A549 (cell line): Measurements from ENCODE around the gene OR2L13. TPM values are rescaled to one million over a fixed set of nuclear protein-coding genes. Genes with fewer than 3 reads are reported as not detected.

Experiments
- ATAC-seq, 2 experiments: fragments of 200-7000 bp in 1 of 2; fragments of >200 bp in 1 of 2; cut with Nextera tagmentation in 1 of 2; cut with Tn5 transposase in 1 of 2; 3 replicates each; pipeline versions ENCODE4 v1.8.0 to v1.9.1; 2018 to 2020; ENCODE audit warnings: mild to moderate bottlenecking in 1 of 2, moderate library complexity in 1 of 2
- CTCF ChIA-PET: fragments of 300-600 bp; sonication (Branson Sonifier 250); formaldehyde crosslinking; extraction: SDS; loops from one replicate; lab custom pipeline; 2021; ENCODE audit warnings: antibody characterized with exemption, inconsistent platforms; lab: Yijun Ruan, JAX
- POLR2A ChIA-PET: fragments of 350-600 bp; formaldehyde crosslinking; extraction: SDS; loops from one replicate; lab custom pipeline; 2021; ENCODE audit warnings: antibody characterized with exemption, inconsistent platforms; lab: Yijun Ruan, JAX
- DNase-seq, 2 experiments: peaks; one replicate each; pipeline versions ENCODE4 v3.0.0 to v3.0.0-alpha.2; 2011 to 2016; ENCODE audit warnings: low read depth in 1 of 2, low spot score in 1 of 2
- FAIRE-seq: peaks from 2 replicates; lab custom pipeline; 2011; peaks lifted over from hg19 to GRCh38; lab: Jason Lieb, UNC
- H3K27ac ChIP-seq, 2 experiments: fragments of >200 bp; sonication (Bioruptor Twin); formaldehyde crosslinking; 3 replicates each; pipeline ENCODE4 v1.5.1; 2016 to 2017
- H3K4me1 ChIP-seq: fragments of >200 bp; sonication (Bioruptor Twin); formaldehyde crosslinking; 3 replicates; pipeline ENCODE4 v1.6.1; 2016
- H3K4me2 ChIP-seq: fragments of >200 bp; sonication (Bioruptor Twin); formaldehyde crosslinking; 3 replicates; pipeline ENCODE4 v1.6.1; 2016
- H3K4me3 ChIP-seq: fragments of >200 bp; sonication (Bioruptor Twin); formaldehyde crosslinking; 3 replicates; pipeline ENCODE4 v1.5.1; 2016
- H3K9me3 ChIP-seq: fragments of >200 bp; sonication (Bioruptor Twin); formaldehyde crosslinking; 3 replicates; pipeline ENCODE4 v1.6.1; 2016
- BCL3 ChIP-seq: fragments of >200 bp; sonication (Bioruptor Twin); formaldehyde crosslinking; IDR thresholded peaks from 3 replicates; pipeline ENCODE4 v1.6.1; 2016
- CBX2 ChIP-seq: fragments of 200-600 bp; sonication (generic); IDR thresholded peaks from 2 replicates; pipeline ENCODE4 v1.6.1; 2016; ENCODE audit warnings: low read depth, mild to moderate bottlenecking, borderline replicate concordance
- CHD2 ChIP-seq: fragments of 150-350 bp; IDR thresholded peaks from 2 replicates; pipeline ENCODE4 v1.6.1; 2014; ENCODE audit warnings: low read length; ENCODE audit not compliant: partially characterized antibody
- CHD4 ChIP-seq: fragments of 200-600 bp; sonication (generic); IDR thresholded peaks from 2 replicates; pipeline ENCODE4 v1.6.1; 2016; ENCODE audit warnings: antibody characterized with exemption, mild to moderate bottlenecking, borderline replicate concordance
- EHMT2 ChIP-seq: fragments of 200-600 bp; sonication (generic); IDR thresholded peaks from 2 replicates; pipeline ENCODE4 v1.6.1; 2016; ENCODE audit warnings: antibody characterized with exemption, low read depth, mild to moderate bottlenecking, moderate library complexity
- EP300 ChIP-seq, 2 experiments: fragments of >200 bp; sonication (Bioruptor Twin); formaldehyde crosslinking; IDR thresholded peaks; 2 replicates in 1 of 2; 3 replicates in 1 of 2; pipeline ENCODE4 v1.6.1; 2016 to 2017
- FOSB ChIP-seq: fragments of 250-450 bp; sonication (Bioruptor Pico); IDR thresholded peaks from 2 replicates; pipeline ENCODE4 v1.5.0; 2020; ENCODE audit warnings: mild to moderate bottlenecking, moderate library complexity
- FOXS1 ChIP-seq: fragments of 250-450 bp; sonication (Bioruptor Pico); IDR thresholded peaks from 2 replicates; pipeline ENCODE4 v1.5.0; 2020; ENCODE audit warnings: mild to moderate bottlenecking, moderate library complexity
- GATA3 ChIP-seq: IDR thresholded peaks from 2 replicates; pipeline ENCODE4 v1.6.1; 2012; ENCODE audit warnings: borderline replicate concordance
- HDAC2 ChIP-seq: fragments of 200-600 bp; sonication (generic); IDR thresholded peaks from 2 replicates; pipeline ENCODE4 v1.6.1; 2016
- JUN ChIP-seq, 2 experiments: fragments of >200 bp; sonication (Bioruptor Twin); formaldehyde crosslinking; IDR thresholded peaks; 2 replicates in 1 of 2; 3 replicates in 1 of 2; pipeline ENCODE4 v1.6.1; 2016 to 2017
- JUNB ChIP-seq: fragments of >200 bp; sonication (Bioruptor Twin); formaldehyde crosslinking; IDR thresholded peaks from 2 replicates; pipeline ENCODE4 v1.6.1; 2016
- KDM1A ChIP-seq: fragments of 200-600 bp; sonication (generic); IDR thresholded peaks from 2 replicates; pipeline ENCODE4 v1.6.1; 2016; ENCODE audit warnings: low read depth, mild to moderate bottlenecking
- MYC ChIP-seq: IDR thresholded peaks from 2 replicates; pipeline ENCODE4 v1.6.1; 2012; ENCODE audit warnings: mild to moderate bottlenecking, inconsistent platforms, low read length, improper control_type of control experiment, borderline replicate concordance
- NFE2L2 ChIP-seq: fragments of 150-350 bp; conservative IDR thresholded peaks from 2 replicates; pipeline ENCODE4 v1.6.1; 2014; ENCODE audit warnings: low read length
- RFX5 ChIP-seq: fragments of 450-650 bp; IDR thresholded peaks from 2 replicates; pipeline ENCODE4 v1.7.1; 2014; ENCODE audit warnings: antibody characterized with exemption, mild to moderate bottlenecking, moderate library complexity
- SREBF2 ChIP-seq: fragments of 450-650 bp; IDR thresholded peaks from 2 replicates; pipeline ENCODE4 v1.6.1; 2014; ENCODE audit warnings: mild to moderate bottlenecking, moderate library complexity
- TP53 ChIP-seq: fragments of 250-450 bp; sonication (Bioruptor Pico); IDR thresholded peaks from 2 replicates; pipeline ENCODE4 v1.5.0; 2021; ENCODE audit warnings: mild to moderate bottlenecking, moderate library complexity
- ZSCAN20 ChIP-seq: fragments of 250-450 bp; sonication (Bioruptor Pico); IDR thresholded peaks from 2 replicates; pipeline ENCODE4 v1.8.0; 2022; ENCODE audit warnings: mild to moderate bottlenecking, moderate library complexity
- WGBS: methylation state at CpG from one replicate; pipeline ENCODE4 v1.1.6; 2017; ENCODE audit errors: missing lambda C conversion rate; 5-methylcytosine and 5-hydroxymethylcytosine counted together
- polyA minus RNA-seq: library from RNA; depleted of rRNA, polyadenylated mRNA; stranded (reverse); fragments of >200 nt; gene quantifications from 2 replicates; pipeline ENCODE4 v1.2.3, GENCODE V29; 2011; rRNA and poly(A)+ RNA removed
- polyA plus RNA-seq, 4 experiments: library from polyadenylated mRNA; depleted of rRNA in 3 of 4; stranded (reverse); fragments of >200 nt; fragmentation: RNase III in 1 of 4; extraction: RNeasy Plus Mini Kit Qiagen cat#74134 plus additional on column Dnase treatment in 1 of 4; gene quantifications; 2 replicates in 3 of 4; 3 replicates in 1 of 4; pipeline ENCODE4 v1.2.3, GENCODE V29; 2011 to 2017
- TF ChIP-seq, protein P1 (sequence below): IDR thresholded peaks from 2 replicates; pipeline ENCODE4 v1.6.1; 2012; ENCODE audit warnings: low read depth, borderline replicate concordance
- TF ChIP-seq, protein P2 (sequence below): IDR thresholded peaks from 2 replicates; pipeline ENCODE4 v1.6.1; 2012
- TF ChIP-seq, protein P3 (sequence below): fragments of 200-600 bp; sonication (generic); IDR thresholded peaks from 2 replicates; pipeline ENCODE4 v1.6.1; 2016; ENCODE audit warnings: antibody characterized with exemption, mild to moderate bottlenecking, moderate library complexity
- TF ChIP-seq, protein P4 (sequence below): fragments of 250-450 bp; sonication (Bioruptor Pico); IDR thresholded peaks from 2 replicates; pipeline ENCODE4 v1.5.0; 2020; ENCODE audit warnings: low read depth, mild to moderate bottlenecking, moderate library complexity
- TF ChIP-seq, protein P5 (sequence below): fragments of >200 bp; sonication (Bioruptor Twin); formaldehyde crosslinking; IDR thresholded peaks from 3 replicates; pipeline ENCODE4 v1.5.1; 2016

OR2L13 gene, protein sequence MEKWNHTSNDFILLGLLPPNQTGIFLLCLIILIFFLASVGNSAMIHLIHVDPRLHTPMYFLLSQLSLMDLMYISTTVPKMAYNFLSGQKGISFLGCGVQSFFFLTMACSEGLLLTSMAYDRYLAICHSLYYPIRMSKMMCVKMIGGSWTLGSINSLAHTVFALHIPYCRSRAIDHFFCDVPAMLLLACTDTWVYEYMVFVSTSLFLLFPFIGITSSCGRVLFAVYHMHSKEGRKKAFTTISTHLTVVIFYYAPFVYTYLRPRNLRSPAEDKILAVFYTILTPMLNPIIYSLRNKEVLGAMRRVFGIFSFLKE
- polyA plus RNA-seq (2011; rRNA removed): not detected in 2 replicates
- polyA plus RNA-seq (2012; cell fraction: cytosol; rRNA removed): not detected in 2 replicates
- not detected in 2 replicates for polyA plus RNA-seq (2012; cell fraction: nucleus; rRNA removed)
- not detected in 3 replicates for polyA plus RNA-seq (2017; fragmentation: RNase III; extraction: RNeasy Plus Mini Kit Qiagen cat#74134 plus additional on column Dnase treatment)
- not detected in 2 replicates for polyA minus RNA-seq

GRCh38 chr1:248094884-248095283, at the start of gene OR2L13:
Gene OR2L13 (plus strand): TSS chr1:248095184. CDS start chr1:248099376, 4,192 bp downstream.
- ATAC-seq: no peak
- TF ChIP-seq CBX2 (no peak), FOXS1 (CRISPR knock-in tag) (no peak), SREBF2 (no peak), NFE2L2 (no peak), GATA3 (no peak), MYC (no peak), ZSCAN20 (CRISPR knock-in tag) (no peak), RFX5 (no peak), TP53 (CRISPR knock-in tag) (no peak)
- ChIA-PET CTCF (no interaction called here), POLR2A (no interaction called here)
- no peak within 1 kb of the TSS for H3K4me2 ChIP-seq
- H3K4me3 ChIP-seq: no peak within 1 kb of the TSS
- no peak within 1 kb of the TSS for H3K27ac ChIP-seq
- no peak for FAIRE-seq
- no peak for DNase-seq
- WGBS: 0% methylated on average over 1 of the region's 1 CpG
- H3K4me1 ChIP-seq: no peaks in the 10 kb centered on the region
- no peaks in the 10 kb centered on the region for H3K9me3 ChIP-seq

- 7% methylated on average over 5 of the region's 5 CpGs for WGBS
- TF ChIP-seq, protein P1, sequence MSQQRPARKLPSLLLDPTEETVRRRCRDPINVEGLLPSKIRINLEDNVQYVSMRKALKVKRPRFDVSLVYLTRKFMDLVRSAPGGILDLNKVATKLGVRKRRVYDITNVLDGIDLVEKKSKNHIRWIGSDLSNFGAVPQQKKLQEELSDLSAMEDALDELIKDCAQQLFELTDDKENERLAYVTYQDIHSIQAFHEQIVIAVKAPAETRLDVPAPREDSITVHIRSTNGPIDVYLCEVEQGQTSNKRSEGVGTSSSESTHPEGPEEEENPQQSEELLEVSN: no peak
- TF ChIP-seq, protein P2, sequence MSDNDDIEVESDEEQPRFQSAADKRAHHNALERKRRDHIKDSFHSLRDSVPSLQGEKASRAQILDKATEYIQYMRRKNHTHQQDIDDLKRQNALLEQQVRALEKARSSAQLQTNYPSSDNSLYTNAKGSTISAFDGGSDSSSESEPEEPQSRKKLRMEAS: no peak
- TF ChIP-seq FOSB (CRISPR knock-in tag): no peak
- TF ChIP-seq, protein P3, sequence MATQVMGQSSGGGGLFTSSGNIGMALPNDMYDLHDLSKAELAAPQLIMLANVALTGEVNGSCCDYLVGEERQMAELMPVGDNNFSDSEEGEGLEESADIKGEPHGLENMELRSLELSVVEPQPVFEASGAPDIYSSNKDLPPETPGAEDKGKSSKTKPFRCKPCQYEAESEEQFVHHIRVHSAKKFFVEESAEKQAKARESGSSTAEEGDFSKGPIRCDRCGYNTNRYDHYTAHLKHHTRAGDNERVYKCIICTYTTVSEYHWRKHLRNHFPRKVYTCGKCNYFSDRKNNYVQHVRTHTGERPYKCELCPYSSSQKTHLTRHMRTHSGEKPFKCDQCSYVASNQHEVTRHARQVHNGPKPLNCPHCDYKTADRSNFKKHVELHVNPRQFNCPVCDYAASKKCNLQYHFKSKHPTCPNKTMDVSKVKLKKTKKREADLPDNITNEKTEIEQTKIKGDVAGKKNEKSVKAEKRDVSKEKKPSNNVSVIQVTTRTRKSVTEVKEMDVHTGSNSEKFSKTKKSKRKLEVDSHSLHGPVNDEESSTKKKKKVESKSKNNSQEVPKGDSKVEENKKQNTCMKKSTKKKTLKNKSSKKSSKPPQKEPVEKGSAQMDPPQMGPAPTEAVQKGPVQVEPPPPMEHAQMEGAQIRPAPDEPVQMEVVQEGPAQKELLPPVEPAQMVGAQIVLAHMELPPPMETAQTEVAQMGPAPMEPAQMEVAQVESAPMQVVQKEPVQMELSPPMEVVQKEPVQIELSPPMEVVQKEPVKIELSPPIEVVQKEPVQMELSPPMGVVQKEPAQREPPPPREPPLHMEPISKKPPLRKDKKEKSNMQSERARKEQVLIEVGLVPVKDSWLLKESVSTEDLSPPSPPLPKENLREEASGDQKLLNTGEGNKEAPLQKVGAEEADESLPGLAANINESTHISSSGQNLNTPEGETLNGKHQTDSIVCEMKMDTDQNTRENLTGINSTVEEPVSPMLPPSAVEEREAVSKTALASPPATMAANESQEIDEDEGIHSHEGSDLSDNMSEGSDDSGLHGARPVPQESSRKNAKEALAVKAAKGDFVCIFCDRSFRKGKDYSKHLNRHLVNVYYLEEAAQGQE: no peak
- TF ChIP-seq CHD2: no peak
- TF ChIP-seq, protein P4, sequence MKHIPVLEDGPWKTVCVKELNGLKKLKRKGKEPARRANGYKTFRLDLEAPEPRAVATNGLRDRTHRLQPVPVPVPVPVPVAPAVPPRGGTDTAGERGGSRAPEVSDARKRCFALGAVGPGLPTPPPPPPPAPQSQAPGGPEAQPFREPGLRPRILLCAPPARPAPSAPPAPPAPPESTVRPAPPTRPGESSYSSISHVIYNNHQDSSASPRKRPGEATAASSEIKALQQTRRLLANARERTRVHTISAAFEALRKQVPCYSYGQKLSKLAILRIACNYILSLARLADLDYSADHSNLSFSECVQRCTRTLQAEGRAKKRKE (CRISPR knock-in tag): no peak
- no peak for TF ChIP-seq JUN (IDR thresholded peaks at IDR 0.05)
- TF ChIP-seq EP300 (IDR thresholded peaks at IDR 0.05): no peak
- no peak for TF ChIP-seq JUNB
- TF ChIP-seq KDM1A: no peak
- no peak for TF ChIP-seq EHMT2
- TF ChIP-seq HDAC2: no peak
- no peak for TF ChIP-seq BCL3
- no peak for TF ChIP-seq CHD4
- TF ChIP-seq, protein P5, sequence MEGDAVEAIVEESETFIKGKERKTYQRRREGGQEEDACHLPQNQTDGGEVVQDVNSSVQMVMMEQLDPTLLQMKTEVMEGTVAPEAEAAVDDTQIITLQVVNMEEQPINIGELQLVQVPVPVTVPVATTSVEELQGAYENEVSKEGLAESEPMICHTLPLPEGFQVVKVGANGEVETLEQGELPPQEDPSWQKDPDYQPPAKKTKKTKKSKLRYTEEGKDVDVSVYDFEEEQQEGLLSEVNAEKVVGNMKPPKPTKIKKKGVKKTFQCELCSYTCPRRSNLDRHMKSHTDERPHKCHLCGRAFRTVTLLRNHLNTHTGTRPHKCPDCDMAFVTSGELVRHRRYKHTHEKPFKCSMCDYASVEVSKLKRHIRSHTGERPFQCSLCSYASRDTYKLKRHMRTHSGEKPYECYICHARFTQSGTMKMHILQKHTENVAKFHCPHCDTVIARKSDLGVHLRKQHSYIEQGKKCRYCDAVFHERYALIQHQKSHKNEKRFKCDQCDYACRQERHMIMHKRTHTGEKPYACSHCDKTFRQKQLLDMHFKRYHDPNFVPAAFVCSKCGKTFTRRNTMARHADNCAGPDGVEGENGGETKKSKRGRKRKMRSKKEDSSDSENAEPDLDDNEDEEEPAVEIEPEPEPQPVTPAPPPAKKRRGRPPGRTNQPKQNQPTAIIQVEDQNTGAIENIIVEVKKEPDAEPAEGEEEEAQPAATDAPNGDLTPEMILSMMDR: no peak
- POLR2A ChIA-PET: no interaction called here
- H3K4me3 ChIP-seq: no peak overlapping the region
- FAIRE-seq (no peak), ATAC-seq (no peak), DNase-seq (no peak)
- no peak overlapping the region for H3K27ac ChIP-seq
- CTCF ChIA-PET: interaction anchor here (0.6 kb wide), 1 partner anchor 993 kb away, joined by 3 read pairs; no protein-coding TSS in a partner anchor
- no peak overlapping the region for H3K4me2 ChIP-seq
- H3K4me1 ChIP-seq: no peaks in the 10 kb centered on the region
- H3K9me3 ChIP-seq: 0 out of 3 replicates have a peak, but pooled peaks cover 4% of the 10 kb centered on the region
Observed at GRCh38 chr1:248045209-248045608, 49.8 kb upstream of the OR2L13 start.
